Measurements from ENCODE around the gene DPP10.

The DPP10 gene

DNA sequence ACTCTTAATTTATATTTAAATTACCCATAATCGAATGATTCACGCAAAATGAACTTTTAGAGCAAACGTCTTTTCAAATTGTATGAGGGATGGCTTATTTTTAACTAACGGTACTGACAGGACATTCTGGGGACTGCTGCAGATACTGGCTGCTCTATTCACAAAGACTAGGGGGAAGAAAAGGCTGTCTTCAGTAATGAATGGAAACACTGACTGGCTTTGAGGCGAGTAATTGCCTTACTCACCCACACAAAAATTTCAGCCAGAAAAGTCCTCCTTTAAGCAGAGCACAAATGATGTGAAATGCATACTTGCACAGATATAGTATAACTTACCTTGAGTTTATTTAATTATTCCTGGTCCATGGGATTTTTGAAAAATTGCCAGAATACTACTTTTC lies 852.6 kb downstream of the DPP10 start:
- TF ChIP-seq, protein P1, sequence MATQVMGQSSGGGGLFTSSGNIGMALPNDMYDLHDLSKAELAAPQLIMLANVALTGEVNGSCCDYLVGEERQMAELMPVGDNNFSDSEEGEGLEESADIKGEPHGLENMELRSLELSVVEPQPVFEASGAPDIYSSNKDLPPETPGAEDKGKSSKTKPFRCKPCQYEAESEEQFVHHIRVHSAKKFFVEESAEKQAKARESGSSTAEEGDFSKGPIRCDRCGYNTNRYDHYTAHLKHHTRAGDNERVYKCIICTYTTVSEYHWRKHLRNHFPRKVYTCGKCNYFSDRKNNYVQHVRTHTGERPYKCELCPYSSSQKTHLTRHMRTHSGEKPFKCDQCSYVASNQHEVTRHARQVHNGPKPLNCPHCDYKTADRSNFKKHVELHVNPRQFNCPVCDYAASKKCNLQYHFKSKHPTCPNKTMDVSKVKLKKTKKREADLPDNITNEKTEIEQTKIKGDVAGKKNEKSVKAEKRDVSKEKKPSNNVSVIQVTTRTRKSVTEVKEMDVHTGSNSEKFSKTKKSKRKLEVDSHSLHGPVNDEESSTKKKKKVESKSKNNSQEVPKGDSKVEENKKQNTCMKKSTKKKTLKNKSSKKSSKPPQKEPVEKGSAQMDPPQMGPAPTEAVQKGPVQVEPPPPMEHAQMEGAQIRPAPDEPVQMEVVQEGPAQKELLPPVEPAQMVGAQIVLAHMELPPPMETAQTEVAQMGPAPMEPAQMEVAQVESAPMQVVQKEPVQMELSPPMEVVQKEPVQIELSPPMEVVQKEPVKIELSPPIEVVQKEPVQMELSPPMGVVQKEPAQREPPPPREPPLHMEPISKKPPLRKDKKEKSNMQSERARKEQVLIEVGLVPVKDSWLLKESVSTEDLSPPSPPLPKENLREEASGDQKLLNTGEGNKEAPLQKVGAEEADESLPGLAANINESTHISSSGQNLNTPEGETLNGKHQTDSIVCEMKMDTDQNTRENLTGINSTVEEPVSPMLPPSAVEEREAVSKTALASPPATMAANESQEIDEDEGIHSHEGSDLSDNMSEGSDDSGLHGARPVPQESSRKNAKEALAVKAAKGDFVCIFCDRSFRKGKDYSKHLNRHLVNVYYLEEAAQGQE (IDR thresholded peaks at IDR 0.05; ENCODE audit: low read depth) = no peak
- TF ChIP-seq, protein P2, sequence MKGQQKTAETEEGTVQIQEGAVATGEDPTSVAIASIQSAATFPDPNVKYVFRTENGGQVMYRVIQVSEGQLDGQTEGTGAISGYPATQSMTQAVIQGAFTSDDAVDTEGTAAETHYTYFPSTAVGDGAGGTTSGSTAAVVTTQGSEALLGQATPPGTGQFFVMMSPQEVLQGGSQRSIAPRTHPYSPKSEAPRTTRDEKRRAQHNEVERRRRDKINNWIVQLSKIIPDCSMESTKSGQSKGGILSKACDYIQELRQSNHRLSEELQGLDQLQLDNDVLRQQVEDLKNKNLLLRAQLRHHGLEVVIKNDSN (IDR thresholded peaks at IDR 0.05) = no peak

DNA sequence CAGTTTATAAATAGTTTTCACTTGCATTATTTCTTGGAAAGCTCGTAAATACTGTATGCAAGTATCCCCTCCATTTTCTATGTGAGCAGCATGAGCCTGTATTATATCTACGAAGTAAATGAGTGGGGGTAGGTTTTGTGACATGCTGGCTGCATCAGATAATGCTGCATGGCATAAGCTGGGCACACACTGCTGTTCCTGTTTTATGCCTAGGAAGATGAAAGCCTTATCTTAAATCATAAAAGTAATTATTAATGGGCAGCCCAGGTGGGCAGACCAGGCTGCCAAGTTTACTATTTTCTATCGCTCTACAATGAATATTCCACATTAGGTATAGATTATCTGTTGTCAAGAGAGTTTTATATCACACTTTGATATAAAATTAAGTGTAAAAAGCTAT lies 854.6 kb downstream of the DPP10 start:
- no peak for TF ChIP-seq CREB1 (IDR thresholded peaks at IDR 0.05; ENCODE audit: low read depth)
- TF ChIP-seq TCF12 (IDR thresholded peaks at IDR 0.05; ENCODE audit: low read depth) = no peak
- TF ChIP-seq, protein P3, sequence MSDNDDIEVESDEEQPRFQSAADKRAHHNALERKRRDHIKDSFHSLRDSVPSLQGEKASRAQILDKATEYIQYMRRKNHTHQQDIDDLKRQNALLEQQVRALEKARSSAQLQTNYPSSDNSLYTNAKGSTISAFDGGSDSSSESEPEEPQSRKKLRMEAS (IDR thresholded peaks at IDR 0.05) = no peak
- no peak for TF ChIP-seq TEAD4 (IDR thresholded peaks at IDR 0.05)
- no peak for TF ChIP-seq ZBTB7A (IDR thresholded peaks at IDR 0.05; ENCODE audit: low read depth)
- TF ChIP-seq TAF1 (IDR thresholded peaks at IDR 0.05; ENCODE audit: low read depth) = no peak
- no peak for TF ChIP-seq EGR1 (IDR thresholded peaks at IDR 0.05)
- TF ChIP-seq, protein P1 (IDR thresholded peaks at IDR 0.05; ENCODE audit: low read depth) = no peak
- no peak for TF ChIP-seq CEBPB (IDR thresholded peaks at IDR 0.05)
- TF ChIP-seq EP300 (IDR thresholded peaks at IDR 0.05; ENCODE audit: borderline replicate concordance) = no peak
- TF ChIP-seq RAD21 (IDR thresholded peaks at IDR 0.05; ENCODE audit: low read depth) = no peak
- no peak for TF ChIP-seq YY1 (IDR thresholded peaks at IDR 0.05; ENCODE audit: low read depth)
- TF ChIP-seq, protein P2 (IDR thresholded peaks at IDR 0.05) = no peak
- no peak for TF ChIP-seq NFIC (IDR thresholded peaks at IDR 0.05)
- TF ChIP-seq FOXM1 (IDR thresholded peaks at IDR 0.05; ENCODE audit: borderline replicate concordance, low read depth) = no peak

DNA sequence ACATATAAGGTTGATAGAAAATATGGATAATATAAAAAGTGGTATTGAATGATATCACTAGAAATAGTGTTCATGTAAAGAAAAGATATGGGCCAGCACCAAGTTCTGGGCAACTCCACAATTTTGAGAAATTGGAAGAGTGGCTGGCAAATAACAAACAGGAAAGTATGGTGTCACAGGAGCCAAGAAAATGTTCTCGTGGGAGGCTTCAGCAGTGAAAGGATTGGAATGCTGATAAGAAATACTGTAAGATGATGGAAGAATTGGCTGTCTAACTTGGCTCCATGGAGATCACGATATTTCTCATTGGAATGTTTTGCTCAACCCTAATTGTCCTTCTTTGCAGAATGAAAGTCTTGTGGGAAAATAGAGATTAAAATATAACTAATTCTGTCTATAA lies 856.8 kb downstream of the DPP10 start:
- TF ChIP-seq, protein P2 (IDR thresholded peaks at IDR 0.05) = no peak
- TF ChIP-seq NFIC (IDR thresholded peaks at IDR 0.05) (no peak), TCF12 (IDR thresholded peaks at IDR 0.05; ENCODE audit: low read depth) (no peak), EGR1 (IDR thresholded peaks at IDR 0.05) (no peak), YY1 (IDR thresholded peaks at IDR 0.05; ENCODE audit: low read depth) (no peak), FOXM1 (IDR thresholded peaks at IDR 0.05; ENCODE audit: borderline replicate concordance, low read depth) (no peak), ZBTB7A (IDR thresholded peaks at IDR 0.05; ENCODE audit: low read depth) (no peak), RAD21 (IDR thresholded peaks at IDR 0.05; ENCODE audit: low read depth) (no peak), CEBPB (IDR thresholded peaks at IDR 0.05) (no peak), CREB1 (IDR thresholded peaks at IDR 0.05; ENCODE audit: low read depth) (no peak), TEAD4 (IDR thresholded peaks at IDR 0.05) (no peak)
- TF ChIP-seq, protein P1 (IDR thresholded peaks at IDR 0.05; ENCODE audit: low read depth) = no peak

DNA sequence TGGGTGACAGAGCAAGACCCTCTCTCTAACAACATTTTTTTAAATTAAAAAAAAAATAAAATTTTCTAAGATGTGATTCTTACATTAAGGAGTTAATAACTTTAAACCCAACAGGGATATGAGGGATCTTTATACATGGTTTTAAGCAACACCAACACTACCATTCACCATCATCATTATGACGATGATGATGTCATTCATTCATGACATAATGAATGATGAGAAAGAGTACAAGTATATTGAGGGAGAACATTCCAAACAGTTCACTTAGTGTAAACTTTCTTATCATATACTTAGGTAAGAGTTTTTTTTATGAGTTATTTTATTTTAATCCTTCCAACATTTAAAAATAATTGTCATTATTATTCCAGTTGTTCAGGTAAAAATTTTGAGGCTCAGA lies 863.3 kb downstream of the DPP10 start:
- TF ChIP-seq CREB1 (IDR thresholded peaks at IDR 0.05; ENCODE audit: low read depth) = no peak
- no peak for TF ChIP-seq ZBTB7A (IDR thresholded peaks at IDR 0.05; ENCODE audit: low read depth)
- no peak for TF ChIP-seq FOXM1 (IDR thresholded peaks at IDR 0.05; ENCODE audit: borderline replicate concordance, low read depth)
- TF ChIP-seq TEAD4 (IDR thresholded peaks at IDR 0.05) = no peak
- no peak for TF ChIP-seq TAF1 (IDR thresholded peaks at IDR 0.05; ENCODE audit: low read depth)
- TF ChIP-seq, protein P2 (IDR thresholded peaks at IDR 0.05) = no peak
- TF ChIP-seq EGR1 (IDR thresholded peaks at IDR 0.05) = no peak
- TF ChIP-seq CEBPB (IDR thresholded peaks at IDR 0.05) = no peak

Measured in Ishikawa (cell line).